T-helper 1 cell (primary cell): ENCODE results near the gene ZNF148.
A peak's percentile ranks its signal among the peaks of the same experiment; 100 is the strongest.
"Not testable (repeated sequence)": the region's sequence is repeated elsewhere in the genome, so short reads cannot be mapped to it uniquely, and the experiment has no call there.

ENCODE experiments used
- DNase-seq, 5 donors: peaks; one replicate each; pipeline ENCODE4 v3.0.0-alpha.2; 2012 to 2020
- total RNA-seq, 4 donors: gene quantifications; one replicate each; lab custom pipeline; 2026; lab: John Stamatoyannopoulos, UW

Gene ZNF148, protein sequence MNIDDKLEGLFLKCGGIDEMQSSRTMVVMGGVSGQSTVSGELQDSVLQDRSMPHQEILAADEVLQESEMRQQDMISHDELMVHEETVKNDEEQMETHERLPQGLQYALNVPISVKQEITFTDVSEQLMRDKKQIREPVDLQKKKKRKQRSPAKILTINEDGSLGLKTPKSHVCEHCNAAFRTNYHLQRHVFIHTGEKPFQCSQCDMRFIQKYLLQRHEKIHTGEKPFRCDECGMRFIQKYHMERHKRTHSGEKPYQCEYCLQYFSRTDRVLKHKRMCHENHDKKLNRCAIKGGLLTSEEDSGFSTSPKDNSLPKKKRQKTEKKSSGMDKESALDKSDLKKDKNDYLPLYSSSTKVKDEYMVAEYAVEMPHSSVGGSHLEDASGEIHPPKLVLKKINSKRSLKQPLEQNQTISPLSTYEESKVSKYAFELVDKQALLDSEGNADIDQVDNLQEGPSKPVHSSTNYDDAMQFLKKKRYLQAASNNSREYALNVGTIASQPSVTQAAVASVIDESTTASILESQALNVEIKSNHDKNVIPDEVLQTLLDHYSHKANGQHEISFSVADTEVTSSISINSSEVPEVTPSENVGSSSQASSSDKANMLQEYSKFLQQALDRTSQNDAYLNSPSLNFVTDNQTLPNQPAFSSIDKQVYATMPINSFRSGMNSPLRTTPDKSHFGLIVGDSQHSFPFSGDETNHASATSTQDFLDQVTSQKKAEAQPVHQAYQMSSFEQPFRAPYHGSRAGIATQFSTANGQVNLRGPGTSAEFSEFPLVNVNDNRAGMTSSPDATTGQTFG
- total RNA-seq: 70.7 to 94.4 (median 81.3) reads per million in 4 donors

DNA sequence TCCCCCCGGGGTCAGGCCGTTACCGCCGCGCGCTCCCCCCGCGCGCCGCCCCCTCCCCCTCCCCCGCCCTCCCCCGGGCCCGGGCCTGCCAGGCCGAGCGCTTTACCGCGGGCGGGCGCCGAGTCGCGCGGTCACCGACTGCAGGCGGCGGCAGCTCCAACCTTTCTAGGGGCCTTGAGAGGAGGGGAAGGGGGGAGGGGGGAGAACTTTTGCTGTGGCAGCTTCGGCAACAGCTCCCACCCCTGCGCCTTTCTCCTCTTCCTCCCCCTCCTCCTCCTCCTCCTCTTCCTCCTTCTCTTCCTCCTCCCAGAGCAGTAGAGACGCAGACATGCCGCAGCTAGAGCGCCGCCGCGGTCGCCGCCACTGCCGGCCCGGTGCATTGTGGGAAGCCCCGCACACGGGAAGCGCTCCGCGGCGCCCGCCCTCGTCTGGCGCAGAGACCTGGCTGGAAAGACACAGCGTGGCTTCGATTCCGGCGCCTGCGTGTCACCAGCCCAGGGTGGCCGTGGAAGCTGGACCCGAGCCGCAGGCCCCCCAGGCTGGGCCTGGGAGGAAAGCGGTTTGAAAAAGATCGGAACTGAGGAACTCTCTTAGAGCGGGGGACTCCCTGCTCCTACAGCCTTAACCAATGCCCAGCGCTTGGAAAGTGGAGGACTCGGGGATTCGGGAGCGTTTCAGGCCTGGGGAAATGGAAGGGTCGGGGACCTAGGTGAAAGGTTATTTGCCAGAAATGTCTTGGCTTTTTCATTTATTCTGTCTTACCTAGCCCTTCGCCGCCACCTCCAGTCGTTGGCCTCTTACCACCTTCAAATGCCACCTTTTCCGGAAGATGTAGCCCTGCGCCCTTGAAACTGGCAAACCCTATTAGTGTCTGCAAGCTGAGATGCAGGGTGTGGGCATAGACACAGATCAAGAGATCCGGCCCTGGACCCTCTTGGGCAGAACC lies at the start of gene ZNF148:
ZNF148 (minus strand) TSS at position 330 of the 946 bp plus-strand sequence. CDS start 61,685 bp downstream, outside the sequence.
- DNase-seq: peak; percentile 80 to 92 (median 84)

DNA sequence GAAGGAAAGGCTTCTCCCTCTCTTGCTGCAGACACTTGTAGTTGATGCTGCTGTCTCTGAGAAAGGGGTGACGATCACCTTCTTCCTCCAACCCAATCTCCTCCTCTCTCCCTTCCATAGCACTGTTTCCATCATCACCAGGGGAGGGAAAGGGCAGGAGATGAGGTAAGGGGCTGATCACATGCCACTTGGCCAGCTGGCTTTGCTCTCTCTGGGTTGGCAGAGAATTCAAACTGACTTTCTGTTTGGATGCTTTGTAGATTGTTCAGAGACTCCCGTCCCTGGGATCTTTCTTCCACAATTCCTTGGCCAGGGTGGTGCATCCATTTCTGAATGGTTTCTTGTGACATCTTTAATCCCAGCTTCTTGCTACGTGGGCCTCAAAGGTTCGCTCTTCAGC lies 43.2 kb upstream of the ZNF148 start:
- no peak for DNase-seq

DNA sequence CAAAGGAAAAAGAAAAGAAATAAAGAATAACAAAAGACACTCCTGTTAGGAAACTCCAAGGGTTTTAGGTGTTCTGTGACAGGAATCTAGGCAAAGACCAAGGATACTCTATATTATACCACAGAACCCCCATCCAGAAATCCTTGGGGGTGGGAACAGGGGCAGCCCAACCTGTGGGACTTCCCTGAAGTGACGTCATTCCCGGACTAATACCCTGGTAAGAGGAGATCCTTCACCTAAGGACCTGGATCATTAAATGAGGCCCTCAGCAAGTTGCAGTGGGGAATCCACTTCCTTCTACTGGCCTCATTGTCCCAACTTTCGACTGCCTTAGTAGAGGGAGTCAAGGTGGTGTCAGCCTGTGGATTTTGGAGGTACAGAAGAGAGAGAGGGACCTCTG lies 41.1 kb upstream of the ZNF148 start:
- no peak for DNase-seq

DNA sequence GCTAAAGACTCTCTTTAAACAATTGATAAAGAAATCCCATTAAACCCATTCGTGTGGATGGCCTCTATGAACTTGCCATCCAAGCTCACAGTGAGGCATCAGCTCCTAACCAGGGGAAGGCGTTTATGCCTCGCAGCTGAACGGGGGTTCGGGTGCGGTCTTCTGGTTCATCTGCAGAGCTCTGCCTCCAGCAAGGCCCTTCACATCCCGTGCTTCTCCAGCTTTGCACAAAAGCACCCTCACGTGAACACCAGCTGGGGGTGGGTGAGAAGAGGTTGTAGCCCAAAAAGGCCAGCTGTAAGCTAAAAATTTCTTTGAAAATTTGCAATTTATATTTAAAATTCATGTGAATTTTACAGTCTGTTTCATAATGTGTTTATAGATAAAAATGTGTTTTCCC lies 39.5 kb upstream of the ZNF148 start:
- no peak for DNase-seq

DNA sequence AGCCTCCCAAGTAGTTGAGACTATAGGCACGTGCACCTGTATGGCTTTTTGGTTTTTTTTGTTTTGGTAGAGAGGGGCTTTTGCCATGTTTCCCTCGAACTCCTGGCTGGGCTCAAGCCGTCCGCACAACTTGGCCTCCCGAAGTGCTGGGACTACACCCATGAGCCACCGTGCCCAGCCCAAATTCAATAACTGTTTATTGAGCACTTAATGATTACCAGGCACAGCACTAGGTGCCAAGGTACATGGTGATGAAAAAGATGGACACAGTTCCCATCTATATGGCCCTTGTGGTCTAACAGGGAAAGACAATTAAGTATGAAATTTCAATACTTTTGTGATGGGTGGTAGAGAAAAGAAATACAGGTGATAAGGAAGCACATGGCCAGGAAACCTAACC lies 35.8 kb upstream of the ZNF148 start:
- no peak for DNase-seq

DNA sequence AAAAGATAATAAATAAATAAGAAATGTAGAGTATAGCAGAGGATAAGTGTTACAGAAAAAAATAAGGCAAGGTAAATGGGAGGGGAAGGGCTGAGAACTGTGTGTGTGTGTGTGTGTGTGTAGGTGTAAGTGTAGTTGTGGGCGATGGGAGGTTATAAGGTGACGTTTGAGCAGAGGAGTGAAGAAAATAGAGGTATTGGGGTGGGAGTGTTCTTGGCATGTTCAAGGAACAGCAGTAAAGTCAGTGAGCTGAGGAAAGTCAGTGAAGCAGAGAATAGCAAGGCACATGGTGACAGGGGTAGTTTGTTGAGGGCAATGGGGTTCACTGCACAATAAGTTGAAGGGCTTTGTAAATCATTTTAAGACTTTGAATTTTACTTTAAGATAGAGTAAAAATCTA lies 30.9 kb upstream of the ZNF148 start:
- no peak for DNase-seq

DNA sequence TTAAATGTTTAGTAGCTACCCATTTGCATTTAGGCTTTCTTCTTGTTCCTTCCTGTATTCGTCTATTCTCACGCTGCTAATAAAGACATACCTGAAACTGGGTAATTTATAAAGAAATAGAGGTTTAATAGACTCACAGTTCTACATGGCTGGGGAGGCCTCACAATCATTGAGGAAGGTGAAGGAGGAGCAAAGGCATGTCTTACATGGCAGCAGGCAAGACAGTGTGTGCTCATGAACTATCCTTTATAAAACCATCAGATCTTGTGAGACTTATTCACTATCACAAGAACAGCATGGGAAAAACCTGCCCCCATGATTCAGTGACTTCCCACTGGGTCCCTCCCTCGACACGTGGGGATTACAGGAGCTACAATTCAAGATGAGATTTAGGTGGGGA lies 30.4 kb upstream of the ZNF148 start:
- not testable (repeated sequence) for DNase-seq

DNA sequence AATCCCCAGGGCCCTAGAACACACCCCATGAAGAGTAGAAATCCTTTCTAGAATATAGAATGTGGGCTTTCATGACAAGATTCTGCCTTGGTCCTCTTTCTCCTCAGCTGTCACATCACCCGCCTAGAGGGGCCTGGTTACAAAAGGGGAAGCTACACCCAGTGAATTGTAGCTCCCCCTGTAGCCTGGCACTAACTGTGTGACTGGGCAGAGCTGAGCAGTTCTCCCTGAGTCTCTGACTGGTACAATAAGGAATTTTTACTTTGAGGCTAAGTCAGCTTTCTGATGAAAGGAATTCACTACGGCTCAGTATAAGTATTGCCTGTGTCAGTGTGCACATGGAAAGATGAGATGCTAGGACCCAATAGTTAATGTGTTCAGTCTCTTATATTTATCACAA lies 28.7 kb upstream of the ZNF148 start:
- no peak for DNase-seq

DNA sequence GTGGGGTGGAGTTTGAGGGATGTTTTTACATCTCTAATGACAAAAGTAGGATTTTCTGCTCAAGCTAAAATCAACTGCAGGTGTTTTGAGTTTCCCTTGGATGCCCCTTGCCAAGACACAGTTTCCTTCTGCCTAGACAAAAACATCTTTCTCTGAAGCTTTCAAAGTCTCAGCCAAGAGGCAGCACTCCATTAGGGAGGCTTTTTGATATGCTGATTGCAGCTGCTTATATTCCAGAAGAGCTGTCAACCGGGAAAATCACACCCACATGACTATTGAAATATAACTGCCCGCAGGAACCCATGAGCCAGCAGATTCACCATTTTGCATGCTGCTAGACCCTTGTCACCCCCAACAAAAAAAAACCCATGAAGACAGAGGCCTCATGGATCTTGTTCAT lies 27.5 kb upstream of the ZNF148 start:
- DNase-seq: no peak

DNA sequence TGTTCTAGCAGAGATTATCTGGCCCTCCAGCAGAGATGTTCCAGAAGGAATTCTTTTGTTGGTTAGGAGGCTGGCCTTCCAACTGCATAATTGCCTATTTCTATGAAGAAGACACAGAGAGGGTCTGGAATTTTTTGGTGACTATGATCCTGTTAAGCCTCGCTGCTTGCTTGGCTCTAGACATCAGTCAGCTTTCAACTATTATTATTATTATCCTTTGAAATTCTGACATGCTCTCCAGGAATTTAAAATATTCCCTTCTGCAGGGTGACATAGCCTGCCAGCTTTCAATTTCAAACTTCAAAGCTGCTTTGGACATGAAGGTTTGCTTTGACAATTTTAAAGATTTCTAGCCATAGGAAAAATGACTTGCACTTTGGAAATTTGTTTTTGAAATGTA lies 26.3 kb upstream of the ZNF148 start:
- DNase-seq: no peak

DNA sequence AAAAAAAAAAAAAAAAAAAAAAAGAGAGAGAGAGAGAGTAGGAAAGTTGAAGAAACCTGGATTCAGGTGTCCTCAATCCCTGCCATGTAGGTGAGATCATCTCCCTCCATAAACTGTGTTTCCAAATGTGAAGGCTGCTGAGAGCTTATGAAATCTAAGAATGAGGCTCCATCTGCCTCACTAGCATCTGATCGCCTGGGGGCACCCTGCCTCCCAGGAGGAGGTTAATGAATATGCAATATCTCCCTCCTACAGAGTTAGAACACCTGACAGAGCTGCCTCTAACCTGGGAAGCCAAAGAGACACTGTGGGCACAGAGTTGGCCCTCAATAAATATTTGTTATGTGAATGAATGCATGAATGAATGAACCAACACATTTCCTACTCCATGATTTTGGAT lies 23.8 kb upstream of the ZNF148 start:
- DNase-seq: no peak

DNA sequence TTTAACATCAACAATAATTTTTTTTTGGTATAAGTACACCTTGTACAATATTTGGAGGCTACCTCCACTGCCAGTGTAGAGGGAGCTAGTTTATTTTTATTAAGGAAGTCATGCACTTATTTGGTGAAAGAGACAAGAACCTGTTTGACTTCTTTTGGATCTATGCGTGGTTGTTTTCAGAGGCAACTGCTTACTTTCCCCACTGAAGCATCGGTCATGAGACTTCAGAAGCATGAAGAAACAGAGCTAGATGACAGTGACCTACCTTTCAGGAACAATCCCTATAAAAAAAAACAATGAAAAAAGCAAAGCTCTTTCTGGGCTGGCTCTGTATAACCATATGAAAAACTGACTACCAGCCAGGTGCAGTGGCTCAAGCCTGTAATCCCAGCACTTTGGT lies 20.0 kb upstream of the ZNF148 start:
- DNase-seq: no peak

DNA sequence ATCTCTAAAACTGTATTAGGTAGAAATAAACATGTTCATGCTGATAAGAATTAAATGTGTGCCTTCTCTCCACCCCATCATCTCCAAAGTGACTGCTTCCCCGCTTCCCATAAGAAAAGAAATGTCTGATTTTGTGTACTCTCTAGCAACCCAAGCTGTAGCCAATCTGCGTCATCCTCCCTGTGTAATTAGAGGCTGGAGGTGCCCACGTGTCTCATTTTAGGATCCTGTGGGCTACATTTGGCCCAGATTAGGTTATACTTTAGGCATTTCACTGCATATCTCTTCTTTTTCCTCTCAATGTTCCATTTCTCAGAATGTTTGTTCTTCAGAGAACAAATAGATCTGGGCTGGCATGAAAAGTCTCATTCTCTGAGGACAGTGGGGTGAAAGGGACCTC lies 19.3 kb upstream of the ZNF148 start:
- DNase-seq: no peak

DNA sequence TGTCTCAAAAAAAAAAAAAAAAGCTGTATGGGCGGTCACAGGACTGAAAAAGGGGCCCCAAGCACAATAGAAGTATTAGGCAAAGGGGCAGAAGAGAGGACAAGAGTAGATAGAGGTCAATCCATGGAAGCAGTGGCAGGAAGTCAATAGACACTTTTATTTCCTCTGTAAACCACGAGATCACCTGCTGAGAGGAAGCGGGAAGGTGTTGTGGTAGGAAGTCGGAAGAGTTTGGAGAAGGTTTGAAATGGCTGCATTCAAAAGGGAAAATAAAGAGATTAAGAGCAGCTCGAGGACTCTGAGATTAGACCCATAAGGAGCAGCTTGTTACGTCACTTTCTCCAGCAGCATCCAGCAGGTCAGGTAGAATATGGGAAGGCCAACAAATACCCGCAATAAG lies 14.2 kb upstream of the ZNF148 start:
- DNase-seq: no peak

DNA sequence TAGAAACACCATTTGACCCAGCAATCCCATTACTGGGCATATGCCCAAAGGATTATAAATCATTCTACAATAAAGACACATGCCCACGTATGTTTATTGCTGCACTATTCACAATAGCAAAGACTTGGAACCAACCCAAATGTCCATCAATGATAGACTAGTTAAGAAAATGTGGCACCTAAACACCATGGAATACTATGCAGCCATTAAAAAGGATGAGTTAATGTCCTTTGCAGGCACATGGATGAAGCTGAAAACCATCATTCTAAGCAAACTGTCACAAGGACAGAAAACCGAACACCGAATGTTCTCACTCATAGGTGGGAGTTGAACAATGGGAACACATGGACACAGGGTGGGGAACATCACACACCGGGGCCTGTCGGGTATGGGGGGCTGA lies 13.2 kb upstream of the ZNF148 start:
- DNase-seq: not testable (repeated sequence)

DNA sequence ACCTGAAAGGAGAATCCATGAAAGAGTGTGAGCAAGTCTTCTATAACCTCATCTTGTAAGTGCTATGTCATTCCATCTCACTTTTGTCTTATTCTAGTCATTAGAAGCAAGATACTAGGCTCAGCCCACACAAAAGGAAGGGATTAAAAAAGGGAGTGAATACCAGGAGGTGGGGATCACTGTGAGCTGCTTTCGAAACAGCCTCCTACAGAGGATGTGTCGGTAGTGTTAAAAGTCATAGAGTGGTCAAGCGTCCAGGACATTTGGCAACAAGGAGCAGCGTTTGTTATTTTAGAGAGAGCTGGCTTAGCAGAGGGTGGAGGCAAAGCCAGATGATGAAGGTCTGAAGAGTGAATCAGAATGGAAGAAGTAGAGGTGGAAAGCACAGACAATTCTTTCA lies 11.7 kb upstream of the ZNF148 start:
- DNase-seq: no peak

DNA sequence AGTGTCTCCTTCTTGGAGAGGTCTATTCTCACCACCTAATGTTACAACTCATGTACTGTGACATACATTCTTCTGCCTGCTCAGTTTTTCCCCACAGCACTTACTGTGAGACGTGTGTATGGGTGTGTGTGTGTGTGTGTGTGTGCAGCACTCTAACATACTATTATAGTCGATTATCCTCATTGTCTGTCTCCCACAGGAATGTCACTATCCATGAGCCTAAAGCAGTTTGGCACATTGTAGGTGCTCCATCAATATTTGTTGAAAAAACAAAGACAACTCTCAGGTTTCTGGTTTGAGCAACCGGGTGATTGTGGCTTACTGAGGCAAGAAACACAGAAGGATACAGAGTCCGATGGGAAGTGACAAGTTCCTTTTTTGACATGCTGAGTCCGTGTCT lies 8.6 kb upstream of the ZNF148 start:
- no peak for DNase-seq

DNA sequence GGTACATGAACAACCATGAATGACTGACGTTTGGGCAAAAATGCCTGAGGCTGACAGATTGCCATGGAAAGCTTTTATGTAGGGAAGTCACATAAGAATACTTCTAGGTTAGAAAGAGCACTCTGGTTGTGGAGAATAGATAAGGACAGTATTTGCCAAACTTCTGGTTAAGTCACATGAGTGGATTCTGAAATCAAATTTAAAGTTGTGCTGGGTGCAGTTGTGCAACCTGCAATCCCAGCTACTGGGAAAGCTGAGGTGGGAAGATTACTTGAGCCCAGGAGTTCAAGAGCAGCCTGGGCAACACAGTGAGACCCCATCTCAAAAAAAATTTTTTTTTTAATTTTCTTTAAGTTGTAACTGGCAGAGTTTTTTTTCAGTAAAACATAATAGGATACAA lies 7.2 kb upstream of the ZNF148 start:
- no peak for DNase-seq

DNA sequence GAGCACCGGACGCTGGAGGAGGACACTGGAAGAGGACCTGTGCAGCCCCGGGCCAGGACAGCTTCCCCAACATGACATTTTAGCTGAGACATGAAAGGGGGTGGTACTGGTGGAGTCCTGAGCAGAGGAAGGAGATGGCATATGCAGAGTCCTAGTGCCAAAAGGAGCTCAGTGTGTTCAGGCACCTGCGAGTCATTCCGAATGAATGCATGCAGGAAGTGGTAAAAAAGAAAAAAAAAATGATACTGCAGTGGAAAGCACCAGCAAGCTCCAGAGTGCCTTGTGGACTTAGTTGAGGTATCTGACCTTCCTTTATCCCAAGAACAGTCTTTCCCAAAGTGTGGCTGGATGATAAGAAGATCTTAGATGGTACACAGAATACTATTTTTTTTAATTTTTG lies 6.6 kb upstream of the ZNF148 start:
- peak in 1 of 5 donors; percentile 70 for DNase-seq

DNA sequence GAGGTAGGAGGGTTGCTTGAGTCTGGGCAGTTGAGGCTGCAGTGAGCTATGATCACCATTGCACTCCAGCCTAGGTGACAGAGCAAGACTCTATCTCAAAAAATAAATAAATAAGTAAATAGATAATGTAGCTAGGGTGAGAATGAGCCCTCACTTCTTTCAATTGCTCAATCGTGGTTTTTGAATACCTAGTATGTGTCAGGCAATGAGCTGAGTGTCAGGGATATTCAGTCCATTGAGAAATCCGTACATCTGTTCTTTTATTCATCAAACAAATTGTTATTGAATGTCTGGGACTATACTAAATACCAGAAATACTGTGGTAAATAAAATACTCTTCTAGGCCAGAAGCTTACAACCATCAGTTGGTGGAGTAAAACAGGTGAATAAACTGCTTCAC lies 6.2 kb upstream of the ZNF148 start:
- no peak for DNase-seq

DNA sequence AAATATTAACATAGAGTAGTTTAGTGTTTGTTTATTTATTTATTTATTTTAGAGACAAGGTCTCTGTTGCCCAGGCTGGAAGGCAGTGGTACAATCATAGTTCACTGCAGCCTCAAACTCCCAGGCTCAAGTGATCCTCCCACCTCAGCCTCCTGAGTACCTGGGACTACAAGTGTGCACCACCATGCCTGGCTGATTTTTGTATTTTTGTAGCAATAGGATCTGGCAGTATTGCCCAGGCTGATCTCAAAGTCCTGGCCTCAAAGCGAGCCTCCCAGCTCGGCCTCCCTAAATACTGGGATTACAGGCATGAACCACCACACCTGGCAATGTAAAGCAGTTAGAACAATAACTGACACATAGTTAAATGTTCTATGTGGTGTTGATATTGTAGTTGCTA lies 4.4 kb upstream of the ZNF148 start:
- DNase-seq: no peak

DNA sequence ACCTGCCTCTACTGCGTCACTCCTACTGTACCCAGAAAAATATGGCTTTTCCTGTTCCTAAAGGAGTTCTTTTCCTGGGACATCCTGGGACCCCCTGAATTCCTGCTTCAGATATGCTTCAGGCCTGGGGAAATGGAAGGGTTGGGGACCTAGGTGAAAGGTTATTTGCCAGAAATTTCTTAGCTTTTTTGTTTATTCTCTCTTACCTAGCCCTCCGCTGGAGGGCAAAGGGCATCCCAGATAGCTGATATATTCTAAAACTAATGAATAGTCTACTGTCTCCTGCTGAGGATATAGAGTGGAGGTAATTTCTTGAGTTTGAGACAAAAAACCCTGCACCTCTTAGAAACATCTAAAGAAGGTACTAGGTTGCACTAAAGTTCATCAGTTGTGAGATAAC lies 3.6 kb upstream of the ZNF148 start:
- no peak for DNase-seq
